PC-3 (cell line): ENCODE data around the gene PRKAG3. TPM values are rescaled to one million over a fixed set of nuclear protein-coding genes. Genes with fewer than 3 reads are reported as not detected.

Experiments
- ATAC-seq: fragments of 200-7000 bp; cut with Tn5 transposase; 2 replicates; pipeline ENCODE4 v1.9.1; 2020; ENCODE audit warnings: mild to moderate bottlenecking, moderate library complexity
- BruUV-seq: library from RNA; stranded (reverse); fragments of 400-500 nt; replicated peaks from 2 replicates; lab custom pipeline; 2021; lab: Mats Ljungman, UMichigan
- CTCF ChIA-PET: fragments of 300-600 bp; sonication (Branson Sonifier 250); formaldehyde crosslinking; loops from one replicate; lab custom pipeline; 2022; ENCODE audit warnings: antibody characterized with exemption; lab: Charles Lee
- POLR2A ChIA-PET: fragments of 300-600 bp; sonication (Branson Sonifier 250); formaldehyde crosslinking; loops from one replicate; lab custom pipeline; 2022; ENCODE audit warnings: antibody characterized with exemption; ENCODE audit not compliant: unreplicated experiment; lab: Charles Lee
- DNase-seq: peaks from one replicate; pipeline ENCODE4 v3.0.0-alpha.2; 2015
- H2AFZ ChIP-seq: fragments of 300-600 bp; sonication (generic); 2 replicates; pipeline ENCODE4 v1.6.0; 2016; ENCODE audit warnings: antibody characterized with exemption, low read length
- H3F3A ChIP-seq: fragments of 300-600 bp; sonication (generic); one replicate; pipeline ENCODE4 v1.6.0; 2017; ENCODE audit warnings: antibody characterized with exemption, low read length, control low read depth, mild to moderate bottlenecking; ENCODE audit not compliant: unreplicated experiment
- H3K27ac ChIP-seq: fragments of 300-600 bp; sonication (generic); 2 replicates; pipeline ENCODE4 v1.5.1; 2016; ENCODE audit warnings: mild to moderate bottlenecking, low read length
- H3K27me3 ChIP-seq: fragments of 300-600 bp; sonication (generic); 2 replicates; pipeline ENCODE4 v1.6.1; 2016; ENCODE audit warnings: low read length, mixed read lengths
- H3K36me3 ChIP-seq: fragments of 300-600 bp; sonication (generic); 2 replicates; pipeline ENCODE4 v1.6.1; 2016; ENCODE audit warnings: low read depth, mixed run types, low read length, mixed read lengths
- H3K4me1 ChIP-seq: fragments of 300-600 bp; sonication (generic); 2 replicates; pipeline ENCODE4 v1.5.1; 2016; ENCODE audit warnings: low read length; ENCODE audit not compliant: insufficient read depth
- H3K4me2 ChIP-seq: fragments of 300-600 bp; sonication (generic); 2 replicates; pipeline ENCODE4 v1.6.0; 2016; ENCODE audit warnings: low read length
- H3K4me3 ChIP-seq: fragments of 300-600 bp; sonication (generic); 2 replicates; pipeline ENCODE4 v1.5.1; 2016; ENCODE audit warnings: mild to moderate bottlenecking, low read length, mixed read lengths
- H3K79me2 ChIP-seq: fragments of 300-600 bp; sonication (generic); 2 replicates; pipeline ENCODE4 v1.6.1; 2017; ENCODE audit warnings: low read length, mixed read lengths
- H3K9ac ChIP-seq: fragments of 300-600 bp; sonication (generic); 2 replicates; pipeline ENCODE4 v1.6.0; 2016; ENCODE audit warnings: mild to moderate bottlenecking, low read length
- H3K9me2 ChIP-seq: fragments of 300-600 bp; sonication (generic); replicated peaks from 2 replicates; pipeline ENCODE4 v1.6.1; 2016; ENCODE audit warnings: mixed run types, low read length, mixed read lengths
- H3K9me3 ChIP-seq: fragments of 300-600 bp; sonication (generic); 2 replicates; pipeline ENCODE4 v1.6.1; 2016; ENCODE audit warnings: low read length, mixed read lengths
- H4K20me1 ChIP-seq: fragments of 300-600 bp; sonication (generic); 2 replicates; pipeline ENCODE4 v1.6.1; 2016; ENCODE audit warnings: low read length, mixed read lengths
- CTCF ChIP-seq: fragments of 300-600 bp; sonication (generic); conservative IDR thresholded peaks from 2 replicates; pipeline ENCODE4 v1.5.1; 2017; ENCODE audit warnings: antibody characterized with exemption, low read depth, mild to moderate bottlenecking, low read length
- EZH2 ChIP-seq: fragments of 300-600 bp; sonication (generic); IDR thresholded peaks from one replicate; pipeline ENCODE4 v1.6.1; 2017; ENCODE audit warnings: antibody characterized with exemption, mild to moderate bottlenecking, low read length; ENCODE audit not compliant: unreplicated experiment
- EZH2phosphoT487 ChIP-seq: fragments of 300-600 bp; sonication (generic); IDR thresholded peaks from 2 replicates; pipeline ENCODE4 v1.6.1; 2018; ENCODE audit warnings: mild to moderate bottlenecking, antibody characterized with exemption, low read length, borderline replicate concordance
- intact Hi-C: fragments of 100-400 bp; cut with micrococcal nuclease; formaldehyde crosslinking; loops from 2 replicates; pipeline ENCODE4 v1.9.0; 2023
- total RNA-seq: library from RNA; depleted of rRNA; stranded (reverse); fragments of >200 nt; gene quantifications from 2 replicates; pipeline ENCODE4 v1.2.3, GENCODE V29; 2014

The PRKAG3 gene
- total RNA-seq, 1 experiment from 2014 or later: not detected

- Histone ChIP-seq H3K9ac (no peak overlapping the region), H3K27me3 (no peaks in the 10 kb centered on the region), H3K9me2 (no peaks in the 10 kb centered on the region), H3K4me1 (peaks cover 26% of the 10 kb centered on the region), H4K20me1 (no peaks in the 10 kb centered on the region), H3K79me2 (no peaks in the 10 kb centered on the region), H3F3A (no peaks in the 10 kb centered on the region), H3K4me2 (no peak overlapping the region), H2AFZ (no peak overlapping the region), H3K27ac (no peak overlapping the region), H3K9me3 (no peaks in the 10 kb centered on the region), H3K4me3 (no peak overlapping the region), H3K36me3 (no peaks in the 10 kb centered on the region)
- TF ChIP-seq CTCF: no peak
- TF ChIP-seq EZH2phosphoT487: no peak
- no peak for TF ChIP-seq EZH2
- CTCF ChIA-PET: no interaction called here
- ATAC-seq (no peak), DNase-seq (no peak)
- BruUV-seq: no TSS peak
- intact Hi-C loops: no loop called here
- POLR2A ChIA-PET: no interaction called here
These were observed 1.6 kb downstream of the PRKAG3 start for GRCh38 chr2:218829868-218830451.

GRCh38 chr2:218828477-218828778 is 3.2 kb downstream of the PRKAG3 start:
- Histone ChIP-seq H3F3A (no peaks in the 10 kb centered on the region), H3K27ac (no peak overlapping the region), H3K36me3 (no peaks in the 10 kb centered on the region), H4K20me1 (no peaks in the 10 kb centered on the region), H3K79me2 (no peaks in the 10 kb centered on the region), H3K9me2 (no peaks in the 10 kb centered on the region), H3K9ac (no peak overlapping the region), H3K27me3 (no peaks in the 10 kb centered on the region), H3K4me3 (no peak overlapping the region), H3K4me1 (peaks cover 16% of the 10 kb centered on the region), H3K9me3 (no peaks in the 10 kb centered on the region), H2AFZ (no peak overlapping the region), H3K4me2 (no peak overlapping the region)
- POLR2A ChIA-PET: interaction anchor here (0.6 kb wide), 1 partner anchor 476 kb away, joined by 4 read pairs; no protein-coding TSS in a partner anchor
- no peak for ATAC-seq
- intact Hi-C loops: no loop called here
- TF ChIP-seq EZH2phosphoT487 (no peak), EZH2 (no peak), CTCF (no peak)
- BruUV-seq: no TSS peak
- CTCF ChIA-PET: no interaction called here
- no peak for DNase-seq

GRCh38 chr2:218827701-218828476 is 3.7 kb downstream of the PRKAG3 start:
- H3K4me3 ChIP-seq: no peak overlapping the region
- no peak for TF ChIP-seq EZH2
- H3K36me3 ChIP-seq: no peaks in the 10 kb centered on the region
- no peaks in the 10 kb centered on the region for H3F3A ChIP-seq
- no peaks in the 10 kb centered on the region for H3K79me2 ChIP-seq
- DNase-seq (no peak), ATAC-seq (no peak)
- H3K9me3 ChIP-seq: no peaks in the 10 kb centered on the region
- BruUV-seq: no TSS peak
- H3K27ac ChIP-seq: no peak overlapping the region
- H3K4me1 ChIP-seq: peaks cover 11% of the 10 kb centered on the region
- intact Hi-C loops: no loop called here
- ChIA-PET POLR2A (no interaction called here), CTCF (no interaction called here)
- H3K27me3 ChIP-seq: no peaks in the 10 kb centered on the region
- H3K9ac ChIP-seq: no peak overlapping the region
- no peaks in the 10 kb centered on the region for H3K9me2 ChIP-seq
- H4K20me1 ChIP-seq: no peaks in the 10 kb centered on the region
- H2AFZ ChIP-seq: no peak overlapping the region
- no peak overlapping the region for H3K4me2 ChIP-seq
